HT-29 (cell line): ENCODE measurements around the gene RAP1GAP. TPM values are rescaled to one million over a fixed set of nuclear protein-coding genes. Genes with fewer than 3 reads are reported as not detected.

ENCODE experiments used
- total RNA-seq: library from RNA; depleted of rRNA; stranded (reverse); fragments of >200 nt; shearing (Covaris generic); gene quantifications from 2 replicates; pipeline ENCODE4 v1.2.3, GENCODE V29; 2014; rRNA removed

The RAP1GAP gene
- total RNA-seq, 1 experiment from 2014 or later: 69.0 TPM

Other genes starting within 250 kb of the RAP1GAP start
- gene NBPF3, start 229.2 kb downstream of the RAP1GAP start, total RNA-seq: 6.4 and 7.6 TPM in 2 replicates
- not detected in 2 replicates for gene ALPL, start 159.9 kb downstream of the RAP1GAP start, total RNA-seq
- 19.4 and 19.5 TPM in 2 replicates for gene USP48, start 113.8 kb upstream of the RAP1GAP start, total RNA-seq
- gene LDLRAD2, start 142.9 kb upstream of the RAP1GAP start, total RNA-seq: 0.16 and 0.56 TPM in 2 replicates